WI38 (cell line): ENCODE data around the gene OR6B3.
"Not testable (repeated sequence)": the region's sequence is repeated elsewhere in the genome, so short reads cannot be mapped to it uniquely, and the experiment has no call there.

Experiments
- H3K4me3 ChIP-seq: 2 replicates; pipeline ENCODE4 v1.5.1; 2011; ENCODE audit warnings: low read depth, mild to moderate bottlenecking, control low read depth, low read length
- CTCF ChIP-seq: IDR thresholded peaks from 2 replicates; pipeline ENCODE4 v1.5.1; 2012; ENCODE audit warnings: low read depth, mild to moderate bottlenecking, control low read depth, low read length

The OR6B3 gene

GRCh38 chr2:240045098-240045497 is 8.2 kb downstream of the OR6B3 start:
- TF ChIP-seq CTCF = no peak
- H3K4me3 ChIP-seq = no peak overlapping the region

GRCh38 chr2:240044096-240044495 is 9.2 kb downstream of the OR6B3 start:
- H3K4me3 ChIP-seq = not testable (repeated sequence)

- TF ChIP-seq CTCF = no peak
- H3K4me3 ChIP-seq = no peak overlapping the region
Measured at GRCh38 chr2:240043279-240043989, 9.9 kb downstream of the OR6B3 start.

- TF ChIP-seq CTCF = no peak
Measured at GRCh38 chr2:240042740-240043139, 10.6 kb downstream of the OR6B3 start.

GRCh38 chr2:240041363-240041762 is 12.0 kb downstream of the OR6B3 start:
- H3K4me3 ChIP-seq = no peak overlapping the region
- no peak for TF ChIP-seq CTCF

More at GRCh38 chr2:240042740-240043139, 10.6 kb downstream of the OR6B3 start:
- no peak overlapping the region for H3K4me3 ChIP-seq

- H3K4me3 ChIP-seq = no peak overlapping the region
- TF ChIP-seq CTCF = no peak
Measured at GRCh38 chr2:240037358-240037757, 16.0 kb downstream of the OR6B3 start.

GRCh38 chr2:240033330-240033678 is 20.0 kb downstream of the OR6B3 start:
- H3K4me3 ChIP-seq = no peak overlapping the region
- no peak for TF ChIP-seq CTCF
